Lung microvascular endothelial cell (primary cell): ENCODE data around the gene DDN. TPM values are rescaled to one million over a fixed set of nuclear protein-coding genes. Genes with fewer than 3 reads are reported as not detected.

ENCODE experiments used
- DNase-seq, 2 donors: peaks; one replicate each; pipeline versions ENCODE4 v3.0.0 to v3.0.0-alpha.2; 2010; ENCODE audit warnings: low read depth in 2 of 2
- total RNA-seq: library from RNA; depleted of rRNA; stranded (reverse); fragments of >200 nt; gene quantifications from 2 replicates; pipeline ENCODE4 v1.2.1, GENCODE V29; 2014

DDN gene
- total RNA-seq, 1 donor from 2014 or later, result not detected

GRCh38 chr12:49031573-49032161 lies 32.5 kb upstream of the DDN start:
- no peak for DNase-seq

- DNase-seq, result no peak
These were observed 31.8 kb upstream of the DDN start for GRCh38 chr12:49030714-49031572.

GRCh38 chr12:49030119-49030518 lies 30.9 kb upstream of the DDN start:
- DNase-seq, result no peak

GRCh38 chr12:49028666-49029275 lies 29.6 kb upstream of the DDN start:
- DNase-seq, result no peak

GRCh38 chr12:49027846-49028555 lies 28.8 kb upstream of the DDN start:
- DNase-seq, result no peak

GRCh38 chr12:49026678-49027480 lies 27.7 kb upstream of the DDN start:
- DNase-seq, result no peak

GRCh38 chr12:49026101-49026500 lies 26.9 kb upstream of the DDN start:
- no peak for DNase-seq

- no peak for DNase-seq
These were observed 26.3 kb upstream of the DDN start for GRCh38 chr12:49025463-49025862.

- DNase-seq, result no peak
These were observed 25.4 kb upstream of the DDN start for GRCh38 chr12:49024543-49024942.

GRCh38 chr12:49023812-49024211 lies 24.6 kb upstream of the DDN start:
- DNase-seq, result no peak

- DNase-seq, result no peak
These were observed 23.5 kb upstream of the DDN start for GRCh38 chr12:49022558-49023178.

- DNase-seq, result no peak
These were observed 22.2 kb upstream of the DDN start for GRCh38 chr12:49021292-49021915.

GRCh38 chr12:49020441-49020840 lies 21.3 kb upstream of the DDN start:
- DNase-seq, result no peak

- DNase-seq, result peak; percentile 46 to 48
These were observed 20.5 kb upstream of the DDN start for GRCh38 chr12:49019443-49020324.

- no peak for DNase-seq
These were observed 19.9 kb upstream of the DDN start for GRCh38 chr12:49019120-49019430.

- DNase-seq, result peak; percentile 98 to 99
These were observed 19.3 kb upstream of the DDN start, which contains the start of gene PRKAG1 for GRCh38 chr12:49018261-49019119. Gene PRKAG1 (minus strand): TSS chr12:49018776. CDS start chr12:49018740, 36 bp downstream.

GRCh38 chr12:49017891-49018260 lies 18.7 kb upstream of the DDN start:
- no peak for DNase-seq

GRCh38 chr12:49015196-49015595 lies 16.0 kb upstream of the DDN start:
- no peak for DNase-seq
